ENCODE results near the gene HSPB6.

The HSPB6 gene

GRCh38 chr19:35754370-35755130 lies 2.3 kb downstream of the HSPB6 start:
- TF ChIP-seq CTCF (IDR thresholded peaks at IDR 0.05; ENCODE audit: insufficient read depth, low read depth, low read length, missing control alignments): no peak

GRCh38 chr19:35753634-35754369 lies 3.0 kb downstream of the HSPB6 start:
- TF ChIP-seq CTCF (IDR thresholded peaks at IDR 0.05; ENCODE audit: insufficient read depth, low read depth, low read length, missing control alignments): no peak
- no peak for DNase-seq (ENCODE audit: low read depth)
- no peak overlapping the region for H3K4me3 ChIP-seq (ENCODE audit: low read depth, low read length)

More at GRCh38 chr19:35754370-35755130, 2.3 kb downstream of the HSPB6 start:
- H3K4me3 ChIP-seq (ENCODE audit: low read depth, low read length): no peak overlapping the region
- DNase-seq (ENCODE audit: low read depth): no peak

GRCh38 chr19:35752746-35753350 lies 4.0 kb downstream of the HSPB6 start:
- no peak for DNase-seq (ENCODE audit: low read depth)

DNA sequence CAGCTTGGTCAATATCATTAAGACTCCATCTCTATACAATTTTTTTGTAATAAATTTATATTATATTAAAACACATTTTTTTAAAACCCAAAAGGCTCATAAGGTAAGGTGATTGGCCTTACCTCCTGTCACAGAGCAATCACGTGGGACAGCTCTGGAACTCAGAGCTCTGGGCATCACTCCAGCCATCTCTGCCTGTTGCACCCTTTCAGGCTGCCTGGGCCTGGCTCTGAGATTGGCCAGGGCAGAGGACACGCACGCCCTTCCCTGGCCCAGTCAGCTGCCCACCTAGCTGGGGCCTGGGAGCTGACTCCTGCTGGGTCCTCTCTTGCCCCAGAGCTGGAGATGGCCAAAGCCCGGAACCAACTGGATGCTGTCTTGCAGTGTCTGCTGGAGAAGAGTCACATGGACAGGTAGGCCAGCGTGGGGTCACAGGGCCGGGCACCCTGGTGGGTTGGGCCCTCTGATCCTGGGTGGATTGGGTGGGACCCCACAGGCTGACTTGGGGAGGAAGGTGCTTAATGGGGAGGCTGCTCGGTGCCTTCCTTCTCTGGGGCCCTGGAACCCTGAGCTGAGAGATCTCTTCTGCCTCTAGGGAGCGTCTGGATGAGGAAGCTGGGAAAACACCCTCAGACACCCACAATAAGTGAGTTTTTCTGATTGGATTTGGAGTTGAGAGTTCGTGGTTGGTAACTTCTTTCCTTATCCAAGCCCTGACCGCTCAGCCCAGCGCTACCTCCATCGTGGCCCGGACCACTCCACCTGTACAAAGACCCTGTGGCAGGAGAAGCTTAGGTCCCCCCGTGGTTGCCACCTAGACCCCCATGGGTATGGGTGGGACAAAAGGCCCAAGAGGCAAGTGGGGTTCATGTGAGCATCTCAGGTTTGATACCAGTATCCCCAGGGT lies 4.7 kb downstream of the HSPB6 start:
- no peak for DNase-seq (ENCODE audit: low read depth)
- no peak for TF ChIP-seq CTCF (IDR thresholded peaks at IDR 0.05; ENCODE audit: insufficient read depth, low read depth, low read length, missing control alignments)
- H3K4me3 ChIP-seq (ENCODE audit: low read depth, low read length): no peak overlapping the region

More at GRCh38 chr19:35752746-35753350, 4.0 kb downstream of the HSPB6 start:
- no peak overlapping the region for H3K4me3 ChIP-seq (ENCODE audit: low read depth, low read length)
- no peak for TF ChIP-seq CTCF (IDR thresholded peaks at IDR 0.05; ENCODE audit: insufficient read depth, low read depth, low read length, missing control alignments)

DNA sequence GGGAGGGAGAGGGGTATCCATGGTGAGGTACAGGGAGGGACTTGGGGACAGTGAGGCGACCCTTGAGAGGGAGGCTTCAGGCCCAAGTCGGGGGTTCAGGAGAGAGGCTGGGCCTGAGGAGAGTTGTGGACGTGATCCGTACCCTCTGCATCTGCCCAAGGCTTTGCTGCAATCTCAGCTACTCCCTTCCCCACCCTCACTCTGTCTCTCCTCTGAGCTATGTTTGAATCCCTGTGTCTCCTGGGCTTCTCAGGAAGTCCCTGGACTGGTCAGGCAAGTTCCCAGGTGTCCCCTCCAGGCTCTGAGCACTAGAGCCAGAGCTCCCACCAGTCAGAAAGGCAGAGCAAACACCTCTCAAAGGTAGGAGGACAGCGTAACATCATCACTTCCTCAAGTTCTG lies 6.7 kb downstream of the HSPB6 start:
- no peak for DNase-seq (ENCODE audit: low read depth)
- H3K4me3 ChIP-seq (ENCODE audit: low read depth, low read length): no peak overlapping the region
- no peak for TF ChIP-seq CTCF (IDR thresholded peaks at IDR 0.05; ENCODE audit: insufficient read depth, low read depth, low read length, missing control alignments)

Data from GM12865 (cell line).